GM21390 (cell line): ENCODE measurements around the gene ARG2.
A peak's percentile ranks its signal among the peaks of the same experiment; 100 is the strongest.
"Not testable (repeated sequence)": the region's sequence is repeated elsewhere in the genome, so short reads cannot be mapped to it uniquely, and the experiment has no call there.

Source experiments
- ATAC-seq: cut with Tn5 transposase; IDR thresholded peaks from one replicate; pipeline ENCODE4 v1.9.1; 2021; ENCODE audit not compliant: unreplicated experiment

ARG2 gene

DNA sequence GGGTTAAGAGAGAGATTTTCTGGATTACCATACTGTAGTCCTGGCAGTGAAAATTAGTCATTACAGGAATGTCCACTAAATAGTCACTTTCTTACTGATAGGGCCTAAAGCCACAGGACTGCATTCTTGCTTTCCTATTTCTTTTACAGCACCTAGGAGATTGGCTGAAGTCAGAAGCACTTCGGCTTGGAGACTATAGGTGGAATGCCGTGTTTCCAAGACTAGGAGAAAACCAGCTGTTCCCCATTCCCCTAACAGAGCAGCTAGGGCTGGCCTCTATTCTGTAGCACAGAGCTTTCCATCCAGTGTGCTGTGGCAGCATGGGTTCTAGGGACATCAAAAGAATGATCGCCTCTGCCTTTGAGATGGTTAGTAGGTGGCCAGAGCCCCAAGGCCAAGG, 34.7 kb upstream of the ARG2 start:
- ATAC-seq: no peak

DNA sequence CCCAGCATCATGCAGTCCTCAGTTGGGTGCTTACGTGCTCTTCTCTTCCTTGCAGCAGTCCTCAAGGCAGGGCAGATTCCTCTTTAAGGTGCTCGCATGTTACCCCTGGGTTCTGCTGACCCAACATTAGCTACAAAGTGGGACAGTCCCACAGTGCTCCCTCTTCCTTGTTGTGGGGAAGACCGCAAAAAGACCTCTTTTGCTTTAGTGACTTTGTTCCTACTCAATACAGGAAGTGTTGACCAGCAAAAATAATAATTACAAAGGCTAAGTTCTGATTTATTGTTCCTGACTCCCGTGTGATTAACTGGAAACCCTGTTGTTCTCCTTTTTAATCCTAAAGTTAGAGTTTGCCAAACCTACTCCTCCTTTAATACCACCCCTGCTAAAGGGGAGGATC, 33.4 kb upstream of the ARG2 start:
- ATAC-seq: no peak

DNA sequence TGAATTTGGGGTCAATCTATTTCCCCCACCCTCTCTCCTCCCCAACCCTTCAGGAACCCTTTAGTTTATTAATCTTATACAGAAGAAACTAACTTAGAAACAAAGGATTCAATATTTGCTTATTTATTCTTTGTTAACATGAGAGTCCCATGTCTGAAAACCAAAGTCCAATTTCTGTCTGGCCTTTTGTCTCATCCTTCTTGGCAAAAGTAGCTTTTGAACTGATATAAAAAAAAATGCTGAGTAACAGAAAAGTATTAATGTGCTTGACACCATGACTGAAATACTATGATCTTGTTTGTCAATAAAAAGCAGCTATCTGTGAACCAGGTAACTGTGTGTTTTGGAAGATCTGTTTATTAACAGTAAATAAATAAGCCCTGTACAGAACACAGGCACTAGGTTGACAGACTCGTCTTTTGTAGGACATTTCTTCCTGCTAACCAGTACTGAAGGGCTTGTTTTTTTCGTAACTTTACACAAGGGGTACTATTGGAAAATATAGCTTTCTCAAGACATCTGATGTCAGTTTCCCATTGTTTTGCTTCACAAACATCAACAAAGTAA, 30.4 kb upstream of the ARG2 start:
- ATAC-seq: no peak

DNA sequence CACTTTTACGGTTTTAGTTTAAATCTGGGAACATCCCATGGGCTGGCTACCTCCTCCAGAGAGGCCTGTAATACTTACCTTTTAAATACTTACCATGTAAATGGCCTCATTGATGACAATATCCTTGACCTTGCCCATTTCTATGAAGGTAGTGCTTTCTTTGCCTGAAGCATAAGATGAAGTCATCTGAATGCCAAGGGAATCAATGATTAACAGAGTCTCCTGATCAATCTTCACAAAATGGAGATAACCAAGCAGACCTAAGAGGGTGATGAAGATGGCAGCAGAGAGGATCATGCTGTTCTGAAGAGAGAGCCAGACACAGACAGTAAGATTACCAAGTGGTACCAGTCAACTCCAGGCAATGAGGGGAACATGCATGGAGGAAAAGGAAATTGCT, 26.1 kb upstream of the ARG2 start:
- ATAC-seq: not testable (repeated sequence)

DNA sequence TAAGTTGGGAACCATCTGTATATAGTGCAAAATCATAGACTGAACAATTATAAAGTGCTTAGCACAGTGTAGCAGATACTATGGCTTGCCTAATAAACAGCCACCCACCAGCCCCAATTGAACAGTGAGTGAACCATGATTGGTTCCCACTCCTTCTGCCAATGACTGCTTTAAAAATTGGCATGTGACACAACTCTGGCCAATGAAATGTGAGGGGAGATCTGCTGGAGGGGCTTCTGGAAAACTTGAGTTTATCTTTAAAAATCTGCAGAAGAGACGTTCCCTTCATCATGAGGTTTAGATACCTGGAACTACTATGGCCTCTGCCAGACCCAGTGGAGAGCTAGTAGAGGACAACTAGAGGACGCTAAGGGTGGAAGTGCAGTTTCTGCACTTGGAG, 24.3 kb upstream of the ARG2 start:
- no peak for ATAC-seq

DNA sequence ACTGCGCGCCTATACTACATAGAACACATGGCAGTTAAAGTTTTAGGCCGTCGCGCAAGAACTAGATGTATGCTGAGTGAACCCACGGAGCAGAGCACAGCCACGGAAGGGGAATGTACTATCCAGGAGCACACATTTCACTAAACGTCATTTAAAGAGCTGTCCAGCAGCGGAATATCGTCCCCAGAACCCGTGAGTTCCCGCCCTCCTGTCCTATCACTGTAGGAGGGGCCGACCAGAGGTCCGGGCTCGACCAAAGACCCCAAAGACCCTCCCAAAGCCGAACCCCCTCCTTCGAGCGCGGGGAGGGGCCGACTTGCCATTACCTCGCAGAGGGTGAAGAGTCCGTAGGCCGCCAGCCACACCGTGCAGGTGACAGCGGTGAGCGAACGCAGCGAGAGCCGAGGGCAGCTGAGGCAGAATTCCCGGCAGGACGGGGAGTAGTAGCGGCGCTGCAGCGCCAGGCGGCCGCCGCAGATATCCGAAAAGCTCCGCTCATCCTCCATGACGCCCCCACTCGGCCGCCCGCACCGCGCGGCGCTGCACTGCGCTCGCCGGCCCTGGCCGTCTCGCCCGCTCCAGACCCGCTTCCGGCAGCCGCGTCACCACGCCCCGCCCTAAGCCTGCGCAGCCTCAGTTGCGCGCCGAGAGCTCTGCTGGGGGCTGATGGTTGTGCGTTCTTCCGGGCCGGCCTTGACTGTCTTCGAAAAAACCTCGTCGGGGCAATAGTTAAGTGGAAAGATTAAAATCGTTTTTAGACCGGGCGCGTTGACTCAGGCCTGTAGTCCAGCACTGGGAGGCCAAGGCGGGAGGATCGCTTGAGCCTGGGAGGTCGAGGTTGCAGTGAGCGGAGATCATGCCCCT, 19.8 kb upstream of the ARG2 start, which contains the start of gene PIGH:
Gene PIGH, minus strand, starts transcription at position 571 of the 864 bp plus-strand sequence. Its CDS starts 65 bp downstream, at position 506.
- peak; percentile 86 for ATAC-seq

DNA sequence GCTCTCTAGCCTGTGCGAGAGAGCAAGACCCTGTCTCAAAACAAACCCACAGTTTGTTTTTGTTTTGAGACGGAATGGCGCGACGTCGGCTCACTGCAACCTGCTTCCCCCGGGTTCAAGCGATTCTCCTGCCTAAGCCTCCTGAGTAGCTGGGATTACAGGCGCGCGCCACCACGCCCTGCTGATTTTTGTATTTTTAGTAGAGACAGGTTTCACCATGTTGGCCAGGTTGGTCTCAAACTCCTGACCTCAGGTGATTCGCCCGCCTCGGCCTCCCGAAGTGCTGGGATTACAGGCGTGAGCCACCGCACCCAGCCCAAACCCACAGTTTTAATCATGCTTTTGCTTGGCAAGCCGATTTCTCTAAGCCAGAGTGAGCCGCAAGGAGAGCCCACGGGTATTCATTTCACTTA, 19.2 kb upstream of the ARG2 start:
- ATAC-seq: not testable (repeated sequence)

DNA sequence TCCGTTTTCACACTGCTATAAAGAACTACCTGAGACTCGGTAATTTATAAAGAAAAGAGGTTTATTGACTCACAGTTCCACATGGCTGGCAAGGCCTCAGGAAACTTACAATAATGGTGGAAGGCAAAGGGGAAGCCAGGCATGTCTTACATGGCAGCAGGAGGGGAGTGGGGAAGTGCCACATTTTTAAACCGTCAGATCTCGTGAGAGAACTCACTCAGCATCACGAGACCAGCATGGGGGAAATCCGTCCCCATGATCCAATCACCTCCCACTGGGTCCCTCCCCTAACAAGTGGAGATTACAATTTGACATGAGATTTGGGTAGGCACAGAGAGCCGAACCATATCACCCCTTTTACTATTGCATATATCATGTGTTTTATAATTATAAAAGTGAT, 17.6 kb upstream of the ARG2 start:
- no peak for ATAC-seq

DNA sequence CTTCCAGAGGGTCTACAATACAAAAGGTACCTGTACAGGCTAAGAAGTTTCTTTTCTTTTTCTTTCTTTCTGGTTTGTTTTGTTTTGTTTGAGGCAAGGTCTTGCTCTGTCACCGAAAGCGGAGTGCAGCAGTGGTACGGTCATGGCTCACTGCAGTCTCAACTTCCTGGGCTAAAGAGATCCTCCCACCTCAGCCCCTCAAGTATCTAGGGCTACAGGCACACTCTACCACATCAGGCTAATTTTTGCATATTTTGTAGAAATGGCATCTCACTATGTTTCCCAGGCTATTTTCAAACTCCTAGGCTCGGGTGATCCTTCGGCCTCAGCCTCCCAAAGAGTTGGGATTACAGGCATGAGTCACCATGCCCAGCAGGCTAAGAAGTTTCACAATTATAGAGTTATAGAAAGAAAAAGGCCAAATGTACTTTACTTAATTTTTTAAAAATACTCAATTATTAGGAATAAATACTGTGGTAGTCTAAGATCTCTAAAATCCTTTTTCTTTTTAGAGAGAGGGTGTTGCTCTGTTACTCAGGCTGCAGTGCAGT, 16.6 kb upstream of the ARG2 start:
- peak; percentile 67 for ATAC-seq

DNA sequence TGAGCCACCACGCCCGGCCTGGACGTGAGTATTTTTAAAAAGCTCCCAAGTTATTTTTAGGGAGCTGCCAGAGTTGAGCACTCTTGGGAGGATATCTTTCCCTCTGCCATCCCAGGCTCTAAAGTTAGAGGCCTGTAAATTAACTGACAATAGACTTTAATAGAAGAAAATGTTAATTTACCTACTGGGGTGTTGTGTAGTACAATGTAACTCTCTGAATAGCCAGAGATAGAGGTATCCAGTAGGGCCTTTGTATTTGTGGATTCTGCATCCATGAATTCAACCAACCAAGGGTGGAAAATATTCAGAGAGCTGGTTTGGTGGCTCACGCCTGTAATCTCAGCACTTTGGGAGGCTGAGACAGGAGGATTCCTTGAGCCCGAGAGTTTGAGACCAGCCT, 12.1 kb upstream of the ARG2 start:
- ATAC-seq: no peak

DNA sequence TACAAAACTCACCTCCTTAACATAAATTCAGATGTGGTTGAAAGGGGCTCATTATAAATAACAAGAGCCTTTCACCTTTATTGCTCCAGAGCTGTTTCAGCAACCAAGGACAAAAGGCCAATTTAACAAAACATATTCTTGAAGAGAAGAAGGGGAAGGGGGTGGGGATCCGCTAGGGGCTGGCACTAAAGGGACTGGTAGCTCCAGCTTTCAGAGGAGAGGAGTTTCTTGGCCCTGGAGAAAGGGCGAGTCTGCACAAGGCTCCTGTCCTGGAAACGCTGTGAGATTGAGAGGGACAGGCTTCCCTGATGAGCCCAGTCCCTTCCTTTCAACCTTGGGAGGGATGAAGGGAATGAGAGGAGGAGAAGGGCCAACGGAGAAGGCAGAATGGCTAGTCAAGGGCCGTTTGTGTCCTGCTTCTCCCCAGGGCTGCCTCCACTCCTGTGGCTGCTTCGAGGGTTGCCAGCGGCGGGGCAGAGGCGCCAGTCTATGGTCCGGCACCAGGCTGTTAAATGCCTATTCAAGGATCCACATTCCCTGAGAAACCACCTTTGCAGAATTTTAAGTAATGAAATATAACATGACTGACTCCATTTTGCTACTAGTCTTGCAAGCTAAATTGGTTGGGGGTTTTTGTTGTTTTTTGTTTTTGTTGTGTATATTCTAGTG, 9.9 kb upstream of the ARG2 start:
- ATAC-seq: no peak

DNA sequence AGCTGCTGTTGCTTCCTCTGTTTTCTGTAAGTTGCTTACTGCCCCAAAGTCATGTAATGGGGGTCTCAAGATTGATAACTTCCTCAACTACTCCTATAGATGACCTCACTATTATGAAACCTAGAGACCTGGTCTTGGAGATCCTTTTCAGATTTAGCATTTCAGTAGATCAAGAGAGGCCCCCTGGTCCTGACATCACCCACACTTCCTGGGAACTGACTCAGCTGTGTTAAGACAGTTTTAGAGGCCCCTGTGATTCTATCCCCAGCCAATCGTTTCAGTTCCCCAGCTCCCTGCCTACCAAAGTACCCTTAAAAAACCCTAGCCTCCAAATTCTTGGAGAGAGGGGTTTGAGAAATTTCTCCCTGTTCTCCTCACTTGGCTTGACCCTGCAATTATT, 9.2 kb upstream of the ARG2 start:
- ATAC-seq: no peak

DNA sequence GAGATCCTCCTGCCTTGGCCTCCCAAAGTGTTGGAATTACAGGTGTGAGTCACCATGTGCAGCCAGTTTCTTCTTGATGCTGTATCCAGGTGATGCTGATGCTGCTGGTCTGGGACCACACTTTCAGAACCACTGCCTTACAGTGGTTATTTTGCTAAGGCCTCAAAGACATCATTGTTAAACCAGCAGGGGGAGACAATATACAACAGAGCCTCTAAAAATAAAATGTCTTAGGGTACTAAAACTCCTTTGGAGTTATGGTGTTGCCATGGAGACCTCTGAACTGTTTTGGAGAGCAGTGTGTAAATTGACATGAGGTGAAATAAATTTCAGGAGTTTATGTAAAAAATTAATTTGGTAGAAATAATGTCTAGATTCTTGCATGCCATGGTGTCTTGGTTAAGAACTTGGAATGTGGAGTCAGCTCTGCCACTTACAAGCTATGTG, 1.1 kb upstream of the ARG2 start:
- no peak for ATAC-seq

DNA sequence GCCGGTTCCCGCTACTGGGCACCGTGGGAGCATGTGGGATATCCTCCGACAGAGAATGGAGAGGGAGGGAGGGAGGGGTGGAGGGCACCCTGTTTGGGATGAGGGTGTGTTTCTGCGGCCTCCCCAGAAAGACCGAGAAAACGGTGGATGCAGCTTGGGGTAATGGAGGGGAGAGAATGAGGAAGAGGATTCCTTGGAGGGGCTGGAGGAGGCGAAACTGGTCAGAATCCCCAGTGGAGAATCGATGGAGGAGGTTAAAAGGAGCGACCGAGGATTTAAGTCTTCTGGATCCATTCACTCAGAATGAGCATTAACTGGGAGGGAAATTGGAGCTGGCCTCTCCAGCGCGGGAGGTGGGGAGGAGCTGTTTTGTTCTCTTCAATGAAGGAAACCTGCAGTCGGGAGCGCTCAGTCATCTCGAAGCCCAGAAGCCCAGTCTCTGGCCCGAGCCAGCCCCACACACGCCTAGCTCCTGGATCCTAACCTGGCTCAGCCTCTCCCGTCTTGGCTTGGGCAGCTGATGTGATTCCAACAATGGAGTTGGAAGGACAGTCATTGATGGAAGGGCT, 581 bp downstream of the ARG2 start:
- ATAC-seq: no peak

DNA sequence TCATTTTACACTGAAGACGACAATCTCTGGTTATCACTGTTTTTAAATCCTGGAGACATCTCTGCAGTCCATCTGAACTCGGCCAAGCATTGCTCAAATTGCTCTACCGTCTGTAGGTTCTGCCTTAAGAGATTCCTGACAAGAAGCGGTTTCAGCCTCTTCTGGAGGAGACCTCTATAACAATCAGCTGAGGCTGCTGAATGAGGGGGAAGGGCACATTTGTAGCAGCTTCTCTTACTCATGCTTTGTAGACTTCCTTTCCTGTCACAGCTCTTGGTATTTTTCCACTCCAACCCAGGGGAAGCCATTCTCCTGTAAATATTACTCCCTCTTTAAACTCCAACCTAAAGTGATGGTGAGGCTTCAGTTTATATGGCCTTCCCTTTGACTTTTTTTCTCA, 3.0 kb downstream of the ARG2 start:
- no peak for ATAC-seq

DNA sequence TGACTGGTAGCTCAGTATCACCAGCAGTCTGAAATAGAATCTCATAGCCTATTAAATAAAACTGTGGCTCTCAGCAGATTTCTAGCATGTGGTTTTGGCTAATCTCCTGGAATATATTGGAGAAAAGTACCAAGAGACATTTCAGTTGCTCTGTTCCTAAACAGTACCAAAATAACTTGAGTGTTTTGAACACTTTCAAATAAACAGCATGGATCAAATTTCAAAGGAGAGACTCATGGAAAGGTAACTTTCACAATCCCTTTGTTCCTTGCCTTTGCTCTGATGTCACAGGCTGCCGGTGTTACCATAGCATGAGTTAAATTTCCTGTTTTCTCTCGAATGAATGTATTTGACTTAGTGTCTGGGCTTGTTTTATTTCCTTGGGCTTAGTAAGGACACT, 3.4 kb downstream of the ARG2 start:
- ATAC-seq: no peak

DNA sequence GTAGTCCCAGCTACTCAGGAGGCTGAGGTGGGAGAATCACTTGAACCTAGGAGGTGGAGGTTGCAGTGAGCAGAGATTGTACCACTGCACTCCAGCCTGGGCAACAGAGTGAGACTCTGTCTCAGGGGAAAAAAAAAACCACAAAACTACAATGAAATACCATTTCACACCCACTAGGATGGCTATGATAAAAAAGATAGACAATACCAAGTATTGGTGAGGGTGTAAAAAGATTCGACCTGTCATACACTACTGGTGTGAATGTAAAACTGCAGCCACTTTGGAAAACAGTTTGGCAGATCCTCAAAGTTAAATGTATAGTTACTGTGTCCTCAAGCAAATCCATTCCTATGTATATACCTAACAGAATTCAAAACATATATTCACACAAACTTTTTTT, 6.4 kb downstream of the ARG2 start:
- ATAC-seq: not testable (repeated sequence)

DNA sequence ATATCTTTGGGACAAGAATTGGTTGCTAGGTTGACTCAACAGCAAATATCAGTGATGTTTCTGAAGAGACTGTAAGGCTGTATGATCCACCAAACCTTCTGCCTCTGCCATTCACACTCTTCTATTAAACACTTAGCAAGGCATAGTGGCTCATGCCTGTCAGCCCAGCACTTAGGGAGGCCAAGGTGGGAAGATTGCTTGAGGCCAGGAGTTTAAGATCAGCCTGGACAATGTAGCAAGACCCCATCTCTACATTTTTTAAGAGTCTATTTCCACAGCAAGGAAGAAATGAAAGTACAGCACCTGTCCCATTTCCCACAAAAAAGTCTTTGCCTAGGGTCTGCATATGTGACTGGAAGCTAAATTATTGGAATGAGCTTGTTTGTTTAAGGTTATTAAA, 7.8 kb downstream of the ARG2 start:
- ATAC-seq: no peak

DNA sequence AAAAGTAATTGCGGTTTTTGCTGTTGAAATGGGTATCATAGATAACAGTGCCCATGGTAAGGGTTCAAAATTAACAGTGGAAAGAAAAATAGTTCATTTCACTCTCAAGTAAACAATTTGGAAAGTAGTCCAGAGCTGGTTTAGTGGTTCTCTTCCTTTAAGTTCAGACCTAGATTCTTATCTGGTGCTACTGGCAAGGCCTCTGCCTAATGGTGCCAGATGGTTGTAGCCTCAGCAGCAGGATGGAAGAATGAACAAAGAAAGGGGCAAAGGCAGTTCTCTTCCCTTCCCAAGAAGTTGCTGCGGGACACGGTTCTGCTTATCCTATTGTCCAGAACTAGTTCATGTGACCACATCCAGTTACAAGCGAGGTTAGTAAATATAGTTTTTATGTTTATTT, 10.5 kb downstream of the ARG2 start:
- no peak for ATAC-seq

DNA sequence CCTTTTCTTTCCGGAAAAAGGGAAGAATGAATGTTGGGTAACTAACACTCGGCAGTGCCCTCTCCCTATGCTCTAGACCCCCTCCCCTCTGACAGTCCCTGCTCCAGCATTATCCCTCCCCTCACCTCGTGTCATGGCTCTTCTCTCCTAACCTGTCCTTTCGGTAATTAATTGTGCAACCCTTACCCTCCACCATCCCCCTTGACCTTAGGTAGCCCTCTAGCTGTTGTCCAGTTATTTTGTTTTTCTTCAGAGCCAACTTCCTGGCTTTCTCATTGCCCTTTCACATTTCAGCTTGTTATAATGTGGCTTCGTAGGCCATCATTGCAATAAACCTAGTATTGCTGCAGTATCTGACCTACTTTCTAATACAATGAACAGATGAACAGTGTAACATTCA, 11.2 kb downstream of the ARG2 start:
- no peak for ATAC-seq

DNA sequence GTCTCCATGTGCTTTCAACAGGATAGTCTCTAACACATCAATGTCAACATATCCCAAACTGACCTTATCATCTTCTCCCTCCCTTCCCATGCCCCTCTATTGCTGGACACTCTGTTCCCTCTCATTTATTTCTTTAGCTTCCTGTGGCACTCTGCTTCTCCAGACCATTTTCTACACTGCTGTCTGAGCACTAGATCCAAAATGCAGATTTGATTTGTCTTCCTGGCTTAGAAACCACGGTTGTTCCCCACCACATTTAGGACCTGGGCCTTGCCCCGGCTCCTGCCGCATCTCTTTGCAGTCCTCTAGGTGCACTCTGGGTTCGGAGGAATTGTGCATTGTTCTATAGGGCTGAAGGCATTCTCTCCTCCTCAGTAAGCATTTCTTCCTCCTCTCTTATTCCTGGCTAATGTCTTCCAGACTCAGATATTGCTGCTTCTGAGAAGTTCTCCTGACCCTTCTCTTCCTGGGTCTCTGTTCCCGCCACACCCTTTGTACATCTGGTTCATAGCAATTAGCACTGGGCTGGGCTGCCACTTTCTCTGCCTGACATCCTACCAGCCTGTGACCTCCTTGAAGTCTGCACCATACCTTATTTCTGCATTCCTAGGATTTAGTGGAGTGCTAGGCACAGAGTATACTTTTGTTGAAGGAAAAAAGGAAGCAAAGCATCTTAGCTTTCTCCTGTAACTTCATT, 13.9 kb downstream of the ARG2 start:
- no peak for ATAC-seq
